Medulla oblongata (tissue), 1 donor: ENCODE results near the gene CCDC38.

Source experiments
- DNase-seq: peaks from one replicate; pipeline ENCODE4 v3.0.0-alpha.2; 2015; ENCODE audit errors: extremely low spot score

CCDC38 gene

DNA sequence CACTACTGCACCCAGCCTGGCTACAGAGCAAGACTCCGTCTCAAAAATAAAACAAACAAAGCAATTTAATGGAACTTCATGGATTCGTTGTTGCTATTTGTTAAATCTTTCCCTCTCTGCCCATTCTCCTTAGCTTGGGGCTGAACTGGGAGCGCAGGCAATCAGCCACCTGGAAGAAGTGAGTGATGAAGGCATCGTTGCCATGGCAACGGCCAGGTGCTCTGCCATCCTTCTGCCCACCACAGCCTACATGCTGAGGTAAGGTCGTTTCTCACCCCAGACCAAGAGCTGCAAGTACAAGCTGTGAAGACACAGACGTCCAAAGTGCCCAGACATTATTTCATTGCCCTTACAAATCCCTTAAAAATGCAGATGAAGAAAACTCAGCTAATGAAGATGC lies 19.8 kb upstream of the CCDC38 start:
- no peak for DNase-seq

DNA sequence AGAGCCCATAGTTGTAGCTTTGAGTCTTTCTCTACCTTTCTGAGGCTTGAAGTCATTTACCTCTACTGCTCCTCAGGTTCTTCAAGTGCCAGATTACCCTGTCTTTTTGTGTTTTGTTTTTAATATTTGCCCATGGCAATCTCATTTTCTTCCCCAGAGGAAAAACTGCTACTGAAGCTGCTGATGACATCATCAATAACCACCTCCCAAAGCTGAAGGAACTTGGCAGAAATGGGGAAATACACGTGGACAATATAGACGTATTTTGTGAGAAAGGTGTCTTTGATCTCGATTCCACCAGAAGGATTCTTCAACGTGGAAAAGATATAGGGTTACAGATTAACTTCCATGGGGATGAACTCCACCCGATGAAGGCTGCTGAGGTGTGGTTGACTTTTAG lies 17.8 kb upstream of the CCDC38 start:
- DNase-seq = no peak

GRCh38 chr12:95959107-95959506 lies 16.7 kb upstream of the CCDC38 start:
- no peak for DNase-seq

DNA sequence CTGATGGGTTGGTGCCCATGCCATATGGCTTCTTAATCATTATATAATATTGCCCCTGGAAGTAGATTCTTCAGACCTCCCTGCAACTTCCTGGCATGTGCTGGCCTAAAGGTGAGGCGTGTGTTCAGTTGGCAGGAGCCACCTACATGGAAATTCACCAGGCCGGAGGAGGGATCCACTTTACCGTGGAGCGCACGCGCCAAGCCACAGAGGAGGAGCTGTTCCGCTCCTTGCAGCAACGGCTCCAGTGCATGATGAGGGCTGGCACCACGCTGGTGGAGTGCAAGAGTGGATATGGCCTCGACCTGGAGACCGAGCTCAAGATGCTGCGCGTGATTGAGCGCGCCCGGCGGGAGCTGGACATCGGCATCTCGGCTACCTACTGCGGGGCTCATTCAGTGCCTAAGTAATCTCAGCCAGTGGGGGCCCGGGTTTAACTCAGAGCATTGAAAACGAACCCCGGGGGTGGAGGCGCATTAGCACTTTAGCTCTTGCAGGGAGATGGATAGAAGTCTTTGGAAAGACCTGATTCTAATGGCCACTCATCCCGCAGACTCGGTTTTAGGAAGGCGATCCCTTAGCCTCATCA lies 14.2 kb upstream of the CCDC38 start:
- no peak for DNase-seq

DNA sequence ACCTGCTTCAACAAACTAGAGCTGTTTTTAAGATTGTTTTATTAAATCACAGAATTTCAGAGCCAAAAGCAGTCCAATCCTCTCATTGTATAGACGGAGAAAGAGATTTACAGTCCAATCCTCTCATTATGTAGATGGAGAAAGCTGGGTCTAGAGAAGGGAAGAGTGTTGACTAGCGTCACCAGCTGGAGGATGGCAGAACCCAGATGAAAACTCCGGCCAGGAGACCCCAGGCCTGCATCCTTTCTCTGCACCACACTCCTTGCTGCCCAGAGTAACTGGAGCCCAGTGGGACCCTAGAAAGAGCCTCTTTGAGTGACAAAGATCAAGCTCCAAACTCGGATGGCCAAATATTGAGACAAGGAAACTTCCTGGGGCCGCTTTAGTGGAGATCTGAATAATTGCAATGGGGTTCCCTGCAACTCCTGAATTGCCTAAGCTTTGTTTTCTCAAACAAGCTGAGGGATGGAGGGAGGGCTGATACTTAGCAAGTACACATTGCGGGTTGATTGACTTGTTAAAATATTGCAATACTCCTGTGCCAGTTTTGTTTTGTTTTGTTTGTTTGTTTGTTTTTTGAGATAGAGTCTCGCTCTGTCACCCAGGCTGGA lies 13.2 kb upstream of the CCDC38 start:
- no peak for DNase-seq

DNA sequence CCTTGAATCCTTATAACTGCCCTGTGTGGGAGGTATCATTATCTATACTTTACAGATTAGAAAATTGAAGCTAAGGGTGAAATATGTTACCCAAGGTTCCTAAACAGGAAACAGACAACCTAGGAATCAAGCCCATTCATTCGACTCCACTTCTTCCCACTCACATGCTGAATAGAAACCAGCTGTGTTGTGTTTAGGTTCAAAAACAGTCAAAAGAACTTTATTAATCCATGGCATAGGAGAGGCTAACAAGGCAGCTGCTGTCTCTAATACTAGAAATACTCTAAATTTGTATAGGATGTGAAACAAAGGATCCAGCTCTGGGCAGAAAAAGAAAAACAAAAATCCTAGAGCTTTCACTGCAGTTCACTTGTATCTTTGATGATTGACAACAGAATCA lies 10.6 kb upstream of the CCDC38 start:
- DNase-seq = no peak

GRCh38 chr12:95951515-95951914 lies 9.1 kb upstream of the CCDC38 start:
- DNase-seq = no peak

GRCh38 chr12:95949477-95950206 lies 7.2 kb upstream of the CCDC38 start:
- DNase-seq = no peak

DNA sequence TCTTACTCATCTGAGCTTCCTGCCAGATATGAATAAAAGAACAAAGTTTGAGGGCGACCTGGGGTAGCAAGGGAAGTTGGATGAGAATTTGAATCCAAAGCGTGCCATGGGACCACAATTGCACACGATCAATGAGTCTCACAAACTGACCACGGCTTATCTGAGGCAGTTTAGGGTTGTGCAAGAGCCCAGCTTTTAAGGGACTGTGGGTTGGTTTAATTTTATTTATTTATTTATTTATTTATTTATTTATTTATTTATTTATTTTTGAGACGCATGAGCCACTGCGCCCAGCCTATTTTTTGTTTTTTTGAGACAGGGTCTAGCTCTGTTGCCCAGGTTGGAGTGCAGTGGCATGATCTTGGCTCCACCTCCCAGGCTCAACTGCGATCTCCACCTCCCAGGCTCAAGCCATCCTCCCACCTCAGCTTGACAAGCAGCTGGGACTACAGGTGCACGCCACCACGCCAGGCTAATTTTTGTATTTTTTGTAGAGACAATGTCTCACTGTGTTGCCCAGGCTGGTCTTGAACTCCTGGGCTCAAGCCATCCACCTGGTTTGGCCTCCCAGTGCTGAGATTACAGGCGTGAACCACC lies 1.8 kb upstream of the CCDC38 start:
- no peak for DNase-seq

- DNase-seq = peak; percentile 34
These were observed 972 bp upstream of the CCDC38 start, which contains the start of gene AMDHD1 for GRCh38 chr12:95943330-95943842. Gene AMDHD1, plus strand, starts transcription at chr12:95943331. Its CDS starts 68 bp downstream, at chr12:95943399.

- peak; percentile 9 for DNase-seq
These were observed 302 bp downstream of the CCDC38 start for GRCh38 chr12:95942101-95942523.

GRCh38 chr12:95940514-95940913 lies 1.9 kb downstream of the CCDC38 start:
- DNase-seq = no peak

- no peak for DNase-seq
These were observed 20.2 kb downstream of the CCDC38 start for GRCh38 chr12:95922231-95922630.

- no peak for DNase-seq
These were observed 23.3 kb downstream of the CCDC38 start for GRCh38 chr12:95919110-95919509.

DNA sequence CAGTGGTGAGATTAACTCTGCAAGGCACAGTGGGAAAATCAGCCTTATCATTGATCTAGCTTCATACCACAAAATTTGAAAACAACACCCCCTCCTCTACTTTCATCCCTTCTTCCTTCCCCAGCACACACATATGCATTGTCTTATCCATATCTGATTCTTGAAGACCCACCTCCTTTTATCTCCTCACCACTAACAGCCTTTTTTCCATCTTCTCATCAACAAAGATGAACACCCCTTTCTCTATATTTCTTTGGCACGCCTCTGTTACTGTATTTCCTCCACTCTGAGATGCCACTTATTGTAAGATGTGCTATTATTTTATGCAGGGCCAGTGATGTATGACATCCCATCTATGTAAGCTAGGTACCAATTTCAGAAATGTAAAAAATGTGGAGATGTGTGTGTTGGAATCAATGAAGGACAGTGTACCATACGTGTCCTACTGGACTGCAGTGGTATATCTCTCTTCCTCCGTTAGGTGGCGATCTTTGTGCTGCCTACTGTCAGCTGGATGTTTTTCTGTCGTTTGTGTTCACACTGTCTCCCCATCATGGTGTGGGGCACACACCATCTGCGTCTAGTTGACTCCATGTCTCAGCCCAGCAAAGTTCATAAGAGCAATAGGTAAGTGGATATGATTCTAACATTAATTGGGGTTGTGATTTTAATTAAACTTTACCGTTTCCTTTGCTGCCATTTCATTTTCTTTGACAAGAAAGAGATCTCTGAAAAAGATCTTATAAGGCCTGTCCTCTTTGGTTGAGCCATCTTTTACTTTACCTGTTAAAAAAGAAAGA lies 24.0 kb downstream of the CCDC38 start:
- DNase-seq = peak; percentile 78

- no peak for DNase-seq
These were observed 32.5 kb downstream of the CCDC38 start for GRCh38 chr12:95909871-95910270.

DNA sequence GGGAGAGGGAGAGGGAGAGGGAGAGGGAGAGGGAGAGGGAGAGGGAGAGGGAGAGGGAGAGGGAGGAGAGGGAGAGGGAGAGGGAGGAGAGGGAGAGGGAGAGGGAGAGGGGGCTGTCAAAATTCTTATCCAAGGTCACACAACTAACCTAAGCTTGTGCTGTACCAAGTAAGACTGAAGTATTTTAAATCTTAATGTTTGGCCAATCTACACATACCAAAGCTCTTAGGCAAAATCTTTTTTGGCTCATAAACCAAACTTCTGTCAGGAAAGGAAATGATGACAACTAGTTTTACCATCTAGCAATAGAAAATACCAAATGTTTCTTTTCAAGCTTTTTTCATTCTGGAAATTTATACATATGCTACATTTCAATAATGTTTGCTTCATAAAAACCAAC lies 33.8 kb downstream of the CCDC38 start:
- DNase-seq = no peak

DNA sequence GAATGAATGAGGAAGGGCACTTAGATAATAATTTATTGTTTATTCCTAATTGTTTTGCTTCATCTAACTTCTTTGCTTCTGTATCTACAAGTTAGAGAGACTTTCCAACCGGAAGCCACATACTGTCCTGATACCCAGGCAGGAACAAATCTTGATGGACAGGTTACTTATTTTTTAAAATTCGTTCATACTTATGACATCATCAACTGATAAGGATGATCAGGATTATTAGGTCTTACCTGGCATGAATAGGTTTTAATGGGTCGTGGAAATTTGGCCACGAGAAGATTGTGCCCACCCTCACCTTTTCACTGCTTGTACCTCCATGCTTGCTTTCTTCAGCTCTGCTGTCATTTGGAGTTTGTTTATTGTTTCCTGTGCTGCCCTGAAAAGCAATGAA lies 44.3 kb downstream of the CCDC38 start:
- no peak for DNase-seq

GRCh38 chr12:95896846-95897245 lies 45.6 kb downstream of the CCDC38 start:
- no peak for DNase-seq

- DNase-seq = no peak
These were observed 51.5 kb downstream of the CCDC38 start for GRCh38 chr12:95890958-95891357.

- DNase-seq = no peak
These were observed 55.1 kb downstream of the CCDC38 start for GRCh38 chr12:95887311-95887710.

DNA sequence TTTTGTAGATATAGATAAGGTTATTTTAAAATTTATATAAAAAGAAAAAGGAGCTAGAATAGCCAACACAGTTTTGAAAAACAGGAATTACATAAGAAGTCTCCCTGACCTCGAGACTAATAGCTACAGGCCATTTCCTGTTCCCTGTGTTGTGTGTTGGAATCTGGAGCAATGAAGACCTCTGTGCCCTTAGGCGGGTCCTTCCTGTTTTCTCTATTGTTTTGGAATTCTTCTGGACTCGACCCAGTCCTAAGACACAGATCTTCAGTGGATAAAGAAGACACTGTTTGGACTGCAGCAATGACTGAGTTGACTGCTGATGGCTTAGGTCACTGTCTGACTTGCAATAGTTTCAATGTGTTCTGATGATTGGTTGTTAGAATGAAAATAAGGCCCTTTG lies 57.4 kb downstream of the CCDC38 start:
- DNase-seq = no peak
